PC-9 (cell line): ENCODE measurements around the gene KIT. TPM values are rescaled to one million over a fixed set of nuclear protein-coding genes. Genes with fewer than 3 reads are reported as not detected.

Source experiments
- BruUV-seq: library from RNA; stranded (reverse); fragments of 400-500 nt; replicated peaks from 2 replicates; lab custom pipeline; 2021; lab: Mats Ljungman, UMichigan
- CTCF ChIA-PET: fragments of 300-600 bp; sonication (Branson Sonifier 250); formaldehyde crosslinking; loops from one replicate; lab custom pipeline; 2022; ENCODE audit warnings: antibody characterized with exemption; lab: Charles Lee
- POLR2A ChIA-PET: fragments of 300-600 bp; sonication (Branson Sonifier 250); formaldehyde crosslinking; loops from one replicate; lab custom pipeline; 2022; ENCODE audit warnings: antibody characterized with exemption; ENCODE audit not compliant: unreplicated experiment; lab: Charles Lee
- DNase-seq, 2 experiments: peaks; one replicate each; pipeline versions ENCODE4 v3.0.0 to v3.0.0-alpha.2; 2015 to 2022; ENCODE audit warnings: mixed read lengths in 1 of 2
- H2AFZ ChIP-seq: fragments of 200-600 bp; sonication (generic); 2 replicates; pipeline ENCODE4 v1.8.1; 2017; ENCODE audit warnings: antibody characterized with exemption
- H3F3A ChIP-seq: fragments of 200-600 bp; sonication (generic); 2 replicates; pipeline ENCODE4 v1.8.1; 2017; ENCODE audit warnings: antibody characterized with exemption, mild to moderate bottlenecking, low read depth; ENCODE audit not compliant: insufficient read depth
- H3K27ac ChIP-seq: fragments of 200-600 bp; sonication (generic); 2 replicates; pipeline ENCODE4 v1.6.1; 2016; ENCODE audit warnings: mixed run types
- H3K27me3 ChIP-seq: fragments of 200-600 bp; sonication (generic); 2 replicates; pipeline ENCODE4 v1.6.1; 2016; ENCODE audit warnings: low read depth, mixed run types; ENCODE audit not compliant: insufficient read depth
- H3K36me3 ChIP-seq: fragments of 200-600 bp; sonication (generic); 2 replicates; pipeline ENCODE4 v1.6.1; 2016; ENCODE audit warnings: low read depth, mixed run types
- H3K4me1 ChIP-seq: fragments of 200-600 bp; sonication (generic); replicated peaks from 2 replicates; pipeline ENCODE4 v1.6.1; 2016; ENCODE audit warnings: mixed run types; ENCODE audit not compliant: insufficient read depth
- H3K4me2 ChIP-seq: fragments of 200-600 bp; sonication (generic); 2 replicates; pipeline ENCODE4 v1.6.1; 2017; ENCODE audit warnings: mixed run types
- H3K4me3 ChIP-seq: fragments of 200-600 bp; sonication (generic); 2 replicates; pipeline ENCODE4 v1.6.1; 2016; ENCODE audit warnings: mixed run types
- H3K79me2 ChIP-seq: fragments of 200-600 bp; sonication (generic); 2 replicates; pipeline ENCODE4 v1.6.1; 2017; ENCODE audit warnings: low read depth, mixed run types
- H3K9me2 ChIP-seq: fragments of 200-600 bp; sonication (generic); 2 replicates; pipeline ENCODE4 v1.8.1; 2017; ENCODE audit warnings: mild to moderate bottlenecking; ENCODE audit not compliant: insufficient read depth
- H3K9me3 ChIP-seq: fragments of 200-600 bp; sonication (generic); 2 replicates; pipeline ENCODE4 v1.8.1; 2016; ENCODE audit warnings: low read depth; ENCODE audit not compliant: insufficient read depth
- H4K20me1 ChIP-seq: fragments of 200-600 bp; sonication (generic); 2 replicates; pipeline ENCODE4 v1.8.1; 2017; ENCODE audit not compliant: insufficient read depth
- CTCF ChIP-seq: fragments of 200-600 bp; sonication (generic); conservative IDR thresholded peaks from 2 replicates; pipeline ENCODE4 v1.6.1; 2017; ENCODE audit warnings: mixed run types, antibody characterized with exemption, mild to moderate bottlenecking, moderate library complexity
- EZH2 ChIP-seq: fragments of 200-600 bp; sonication (generic); IDR thresholded peaks from 2 replicates; pipeline ENCODE4 v1.8.0; 2017; ENCODE audit warnings: antibody characterized with exemption, low read depth
- intact Hi-C: fragments of 100-400 bp; cut with micrococcal nuclease; formaldehyde crosslinking; loops from one replicate; pipeline ENCODE4 v1.10.0; 2022; ENCODE audit not compliant: unreplicated experiment
- total RNA-seq: library from RNA; stranded (reverse); gene quantifications from 2 replicates; pipeline ENCODE4 v1.2.3, GENCODE V29; 2021

Gene KIT
- total RNA-seq, 1 experiment from 2014 or later, result not detected

DNA sequence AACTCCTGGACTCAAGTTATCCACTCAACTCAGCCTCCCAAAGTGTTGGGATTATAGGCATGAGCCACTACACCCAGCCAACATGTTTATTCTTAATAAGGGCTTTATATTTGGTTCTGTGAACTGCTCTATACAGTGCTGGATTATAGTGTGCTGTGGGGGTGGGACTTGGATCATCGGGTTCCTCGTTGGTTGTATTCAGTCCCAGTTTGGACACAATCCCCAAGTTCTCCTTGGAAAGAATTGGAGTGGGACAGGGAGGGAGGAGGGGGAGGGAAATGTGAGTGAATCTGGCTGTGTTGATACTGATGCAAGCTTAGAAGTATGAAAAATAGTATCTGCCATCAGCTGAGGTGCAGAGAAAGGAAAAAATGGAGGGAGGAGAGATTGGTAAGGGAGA is 121.3 kb downstream of the KIT start:
- TF ChIP-seq EZH2, result no peak
- no peak for DNase-seq
- no TSS peak for BruUV-seq
- Histone ChIP-seq H3K4me3 (no peak overlapping the region), H3K4me2 (no peak overlapping the region), H3K9me2 (no peaks in the 10 kb centered on the region), H3F3A (no peaks in the 10 kb centered on the region), H3K36me3 (no peaks in the 10 kb centered on the region), H3K4me1 (no peaks in the 10 kb centered on the region), H4K20me1 (no peaks in the 10 kb centered on the region), H3K27ac (no peak overlapping the region), H2AFZ (no peak overlapping the region), H3K27me3 (no peaks in the 10 kb centered on the region), H3K79me2 (no peaks in the 10 kb centered on the region), H3K9me3 (no peaks in the 10 kb centered on the region)
- POLR2A ChIA-PET, result no interaction called here
- intact Hi-C loops, result no loop called here
- CTCF ChIA-PET, result no interaction called here

DNA sequence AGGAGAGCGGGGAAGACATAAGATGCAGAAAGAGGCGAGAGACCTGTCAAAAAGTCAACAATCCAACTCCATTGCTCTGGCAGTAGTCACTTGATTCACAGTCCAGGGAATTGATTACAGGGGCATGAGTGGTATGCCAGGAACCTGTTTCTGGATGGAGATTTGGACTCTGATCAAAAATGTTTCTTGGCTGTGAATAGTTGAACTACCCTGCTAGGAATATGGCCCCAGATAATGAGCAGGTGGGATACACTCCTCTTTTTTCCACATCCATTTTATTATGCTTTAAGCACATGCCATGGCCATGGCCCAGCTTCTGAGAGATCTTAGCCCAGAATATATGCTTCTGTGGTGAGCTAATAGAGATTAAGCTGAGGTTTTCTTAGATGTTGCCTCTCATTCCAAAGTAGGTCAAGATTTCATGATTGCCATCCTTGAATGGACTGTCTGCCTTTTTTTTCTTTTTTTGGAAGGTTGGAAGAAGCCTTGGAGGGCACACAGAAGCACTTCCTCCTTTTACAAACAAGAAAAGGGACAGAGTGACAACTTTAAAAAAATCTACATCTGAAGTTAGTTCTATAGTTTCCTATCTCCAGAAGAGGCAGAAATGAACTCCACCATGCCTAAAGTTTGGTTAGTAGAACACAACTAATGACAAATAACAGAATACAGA is 121.9 kb downstream of the KIT start:
- Histone ChIP-seq H3K4me2 (no peak overlapping the region), H3K9me3 (no peaks in the 10 kb centered on the region), H3K36me3 (no peaks in the 10 kb centered on the region), H3K27ac (no peak overlapping the region), H2AFZ (no peak overlapping the region), H3F3A (no peaks in the 10 kb centered on the region), H3K9me2 (no peaks in the 10 kb centered on the region), H3K79me2 (no peaks in the 10 kb centered on the region), H3K4me1 (no peaks in the 10 kb centered on the region), H4K20me1 (no peaks in the 10 kb centered on the region), H3K27me3 (no peaks in the 10 kb centered on the region), H3K4me3 (no peak overlapping the region)
- no TSS peak for BruUV-seq
- no peak for DNase-seq
- CTCF ChIA-PET, result no interaction called here
- POLR2A ChIA-PET, result no interaction called here
- intact Hi-C loops, result no loop called here
- TF ChIP-seq CTCF (no peak), EZH2 (no peak)

GRCh38 chr4:54780149-54780495 is 122.4 kb downstream of the KIT start:
- Histone ChIP-seq H2AFZ (no peak overlapping the region), H3F3A (no peaks in the 10 kb centered on the region), H3K36me3 (no peaks in the 10 kb centered on the region), H3K9me3 (no peaks in the 10 kb centered on the region), H3K4me1 (no peaks in the 10 kb centered on the region), H3K79me2 (no peaks in the 10 kb centered on the region), H4K20me1 (no peaks in the 10 kb centered on the region), H3K9me2 (no peaks in the 10 kb centered on the region), H3K4me2 (no peak overlapping the region), H3K27ac (no peak overlapping the region), H3K4me3 (no peak overlapping the region), H3K27me3 (no peaks in the 10 kb centered on the region)
- POLR2A ChIA-PET, result no interaction called here
- CTCF ChIA-PET, result no interaction called here
- TF ChIP-seq CTCF (no peak), EZH2 (no peak)
- intact Hi-C loops, result no loop called here
- DNase-seq, result no peak
- no TSS peak for BruUV-seq

- no peaks in the 10 kb centered on the region for H3K79me2 ChIP-seq
- H3K4me1 ChIP-seq, result no peaks in the 10 kb centered on the region
- CTCF ChIA-PET, result no interaction called here
- no peak overlapping the region for H2AFZ ChIP-seq
- no peaks in the 10 kb centered on the region for H3K9me2 ChIP-seq
- H3K27me3 ChIP-seq, result no peaks in the 10 kb centered on the region
- intact Hi-C loops, result no loop called here
- H3K4me2 ChIP-seq, result no peak overlapping the region
- H3K36me3 ChIP-seq, result no peaks in the 10 kb centered on the region
- TF ChIP-seq CTCF (no peak), EZH2 (no peak)
- no peak overlapping the region for H3K4me3 ChIP-seq
- no peak overlapping the region for H3K27ac ChIP-seq
- no peaks in the 10 kb centered on the region for H3K9me3 ChIP-seq
- no peaks in the 10 kb centered on the region for H4K20me1 ChIP-seq
- POLR2A ChIA-PET, result no interaction called here
- DNase-seq, result no peak
- no peaks in the 10 kb centered on the region for H3F3A ChIP-seq
- BruUV-seq, result no TSS peak
These were observed 124.0 kb downstream of the KIT start for GRCh38 chr4:54781756-54782155.
